ENCODE data around the gene HOXD3.

- TF ChIP-seq, protein P1, sequence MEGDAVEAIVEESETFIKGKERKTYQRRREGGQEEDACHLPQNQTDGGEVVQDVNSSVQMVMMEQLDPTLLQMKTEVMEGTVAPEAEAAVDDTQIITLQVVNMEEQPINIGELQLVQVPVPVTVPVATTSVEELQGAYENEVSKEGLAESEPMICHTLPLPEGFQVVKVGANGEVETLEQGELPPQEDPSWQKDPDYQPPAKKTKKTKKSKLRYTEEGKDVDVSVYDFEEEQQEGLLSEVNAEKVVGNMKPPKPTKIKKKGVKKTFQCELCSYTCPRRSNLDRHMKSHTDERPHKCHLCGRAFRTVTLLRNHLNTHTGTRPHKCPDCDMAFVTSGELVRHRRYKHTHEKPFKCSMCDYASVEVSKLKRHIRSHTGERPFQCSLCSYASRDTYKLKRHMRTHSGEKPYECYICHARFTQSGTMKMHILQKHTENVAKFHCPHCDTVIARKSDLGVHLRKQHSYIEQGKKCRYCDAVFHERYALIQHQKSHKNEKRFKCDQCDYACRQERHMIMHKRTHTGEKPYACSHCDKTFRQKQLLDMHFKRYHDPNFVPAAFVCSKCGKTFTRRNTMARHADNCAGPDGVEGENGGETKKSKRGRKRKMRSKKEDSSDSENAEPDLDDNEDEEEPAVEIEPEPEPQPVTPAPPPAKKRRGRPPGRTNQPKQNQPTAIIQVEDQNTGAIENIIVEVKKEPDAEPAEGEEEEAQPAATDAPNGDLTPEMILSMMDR (IDR thresholded peaks at IDR 0.05) = no peak
- TF ChIP-seq POLR2A (IDR thresholded peaks at IDR 0.05) (no peak), POLR2AphosphoS5 (IDR thresholded peaks at IDR 0.05) (no peak)
These were observed 24.6 kb upstream of the HOXD3 start for GRCh38 chr2:176132205-176133171.
